ENCODE measurements around the gene PSMD1.

Gene PSMD1

DNA sequence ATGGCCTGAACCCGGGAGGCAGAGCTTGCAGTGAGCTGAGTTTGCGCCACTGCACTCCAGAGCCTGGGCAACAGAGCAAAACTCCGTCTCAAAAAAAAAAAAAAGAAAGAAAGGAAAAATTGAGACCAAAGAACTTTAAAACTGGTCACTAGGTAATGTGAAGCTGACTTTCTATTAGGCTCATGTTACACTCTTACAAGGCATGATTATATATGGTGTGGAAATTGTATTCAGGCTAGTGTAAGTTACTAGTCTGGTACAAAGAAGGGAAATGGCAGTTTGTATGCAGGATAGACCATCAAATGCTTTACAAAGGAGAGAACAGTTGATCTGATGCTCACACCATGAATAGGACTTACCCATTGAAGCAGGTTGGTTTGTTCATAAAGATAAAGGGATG is 106.3 kb downstream of the PSMD1 start:
- Histone ChIP-seq H3K27me3 (ENCODE audit: insufficient read depth, low read depth) (no peaks in the 10 kb centered on the region), H3K4me1 (ENCODE audit: low read depth, poor library complexity, severe bottlenecking) (no peaks in the 10 kb centered on the region), H3K4me3 (IDR thresholded peaks at IDR 0.05; ENCODE audit: insufficient read depth, low read depth, low read length) (no peak overlapping the region), H3K79me2 (ENCODE audit: insufficient read depth, low read depth) (no peaks in the 10 kb centered on the region), H3K36me3 (ENCODE audit: insufficient read depth) (peaks cover 11% of the 10 kb centered on the region; the same call in 1 of the 2 replicates), H3K9ac (no peak overlapping the region), H3K27ac (no peak overlapping the region), H4K20me1 (ENCODE audit: insufficient read depth) (no peaks in the 10 kb centered on the region), H3K4me2 (no peak overlapping the region), H2AFZ (ENCODE audit: low read depth) (no peak overlapping the region)
- no peak for TF ChIP-seq CTCF (conservative IDR thresholded peaks at IDR 0.05; ENCODE audit: low read depth, low read length)

- H3K4me3 ChIP-seq (IDR thresholded peaks at IDR 0.05; ENCODE audit: insufficient read depth, low read depth, low read length) = no peak overlapping the region
- H3K27ac ChIP-seq = no peak overlapping the region
- H3K4me1 ChIP-seq (ENCODE audit: low read depth, poor library complexity, severe bottlenecking) = no peaks in the 10 kb centered on the region
- H4K20me1 ChIP-seq (ENCODE audit: insufficient read depth) = no peaks in the 10 kb centered on the region
- no peaks in the 10 kb centered on the region for H3K27me3 ChIP-seq (ENCODE audit: insufficient read depth, low read depth)
- no peak overlapping the region for H3K4me2 ChIP-seq
- H2AFZ ChIP-seq (ENCODE audit: low read depth) = no peak overlapping the region
- no peaks in the 10 kb centered on the region for H3K79me2 ChIP-seq (ENCODE audit: insufficient read depth, low read depth)
- H3K9ac ChIP-seq = no peak overlapping the region
- no peak for TF ChIP-seq CTCF (conservative IDR thresholded peaks at IDR 0.05; ENCODE audit: low read depth, low read length)
- peaks cover 11% of the 10 kb centered on the region; the same call in 1 of the 2 replicates for H3K36me3 ChIP-seq (ENCODE audit: insufficient read depth)
These were observed 106.9 kb downstream of the PSMD1 start for GRCh38 chr2:231163414-231164095.

DNA sequence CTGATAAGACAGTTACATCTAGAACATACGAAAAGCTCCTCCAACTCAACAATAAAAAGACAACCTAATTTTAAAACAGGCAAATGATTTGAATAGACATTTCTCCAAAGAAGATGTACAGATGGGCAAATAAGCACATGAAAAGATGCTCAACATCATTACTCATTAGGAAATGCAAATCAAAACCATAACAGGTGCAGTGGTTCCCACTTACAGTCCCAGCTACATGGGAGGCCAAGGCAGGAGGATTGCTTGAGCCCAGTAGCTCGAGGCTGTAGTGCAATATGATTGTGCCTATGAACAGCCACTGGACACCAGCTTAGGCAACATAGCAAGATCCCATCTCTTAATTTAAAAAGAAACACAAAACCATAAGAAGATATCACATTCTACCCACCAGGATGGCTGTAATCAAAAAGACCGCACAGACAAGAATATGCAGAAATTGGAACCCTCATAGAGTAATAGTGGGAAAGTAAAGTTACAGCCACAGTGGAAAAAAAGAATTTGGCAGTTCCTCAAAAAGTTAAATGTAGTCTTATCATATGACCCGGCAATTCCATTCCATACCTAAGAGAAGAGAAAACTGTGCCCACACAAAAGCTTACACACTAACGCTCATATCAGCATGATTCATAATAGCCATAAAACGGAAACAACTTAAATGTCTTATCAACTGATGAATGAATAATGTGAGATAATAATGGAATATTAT is 111.2 kb downstream of the PSMD1 start:
- Histone ChIP-seq H2AFZ (ENCODE audit: low read depth) (no peak overlapping the region), H3K4me3 (IDR thresholded peaks at IDR 0.05; ENCODE audit: insufficient read depth, low read depth, low read length) (no peak overlapping the region), H4K20me1 (ENCODE audit: insufficient read depth) (no peaks in the 10 kb centered on the region), H3K4me1 (ENCODE audit: low read depth, poor library complexity, severe bottlenecking) (no peaks in the 10 kb centered on the region), H3K79me2 (ENCODE audit: insufficient read depth, low read depth) (no peaks in the 10 kb centered on the region), H3K4me2 (no peak overlapping the region), H3K9ac (no peak overlapping the region), H3K27me3 (ENCODE audit: insufficient read depth, low read depth) (no peaks in the 10 kb centered on the region), H3K36me3 (ENCODE audit: insufficient read depth) (peaks cover 12% of the 10 kb centered on the region; the same call in 1 of the 2 replicates), H3K27ac (no peak overlapping the region)
- TF ChIP-seq CTCF (conservative IDR thresholded peaks at IDR 0.05; ENCODE audit: low read depth, low read length) = no peak

GRCh38 chr2:231168460-231169139 is 111.9 kb downstream of the PSMD1 start:
- Histone ChIP-seq H4K20me1 (ENCODE audit: insufficient read depth) (no peaks in the 10 kb centered on the region), H3K27ac (no peak overlapping the region), H3K4me1 (ENCODE audit: low read depth, poor library complexity, severe bottlenecking) (no peaks in the 10 kb centered on the region), H3K4me3 (IDR thresholded peaks at IDR 0.05; ENCODE audit: insufficient read depth, low read depth, low read length) (no peak overlapping the region), H3K36me3 (ENCODE audit: insufficient read depth) (peaks cover 12% of the 10 kb centered on the region; the same call in 1 of the 2 replicates), H3K4me2 (no peak overlapping the region), H3K79me2 (ENCODE audit: insufficient read depth, low read depth) (no peaks in the 10 kb centered on the region), H3K9ac (no peak overlapping the region), H3K27me3 (ENCODE audit: insufficient read depth, low read depth) (no peaks in the 10 kb centered on the region), H2AFZ (ENCODE audit: low read depth) (no peak overlapping the region)
- TF ChIP-seq CTCF (conservative IDR thresholded peaks at IDR 0.05; ENCODE audit: low read depth, low read length) = no peak

All from KMS-11 (cell line).